GM19240 (cell line): ENCODE results near the gene RPTOR.

Experiments used
- DNase-seq: peaks from one replicate; pipeline ENCODE4 v3.0.0; 2011; ENCODE audit warnings: low spot score; ENCODE audit not compliant: insufficient read length

RPTOR gene

GRCh38 chr17:80845069-80845862, 300.6 kb downstream of the RPTOR start:
- DNase-seq, result no peak

- DNase-seq, result no peak
Measured at GRCh38 chr17:80845863-80846671, 301.4 kb downstream of the RPTOR start.

- DNase-seq, result no peak
Measured at GRCh38 chr17:80846932-80847331, 302.3 kb downstream of the RPTOR start.

- no peak for DNase-seq
Measured at GRCh38 chr17:80847496-80848230, 303.0 kb downstream of the RPTOR start.

GRCh38 chr17:80848449-80849102, 303.9 kb downstream of the RPTOR start:
- DNase-seq, result no peak

- no peak for DNase-seq
Measured at GRCh38 chr17:80849119-80849518, 304.5 kb downstream of the RPTOR start.

GRCh38 chr17:80850109-80850508, 305.5 kb downstream of the RPTOR start:
- no peak for DNase-seq

GRCh38 chr17:80850817-80851216, 306.2 kb downstream of the RPTOR start:
- no peak for DNase-seq

GRCh38 chr17:80851277-80851925, 306.8 kb downstream of the RPTOR start:
- no peak for DNase-seq

- DNase-seq, result no peak
Measured at GRCh38 chr17:80852476-80853015, 307.9 kb downstream of the RPTOR start.

- no peak for DNase-seq
Measured at GRCh38 chr17:80853076-80853475, 308.4 kb downstream of the RPTOR start.

- DNase-seq, result no peak
Measured at GRCh38 chr17:80854220-80854619, 309.6 kb downstream of the RPTOR start.

- no peak for DNase-seq
Measured at GRCh38 chr17:80855196-80855947, 310.7 kb downstream of the RPTOR start.

GRCh38 chr17:80855948-80856862, 311.6 kb downstream of the RPTOR start:
- DNase-seq, result peak; percentile 75

GRCh38 chr17:80856863-80857755, 312.5 kb downstream of the RPTOR start:
- DNase-seq, result no peak

- DNase-seq, result no peak
Measured at GRCh38 chr17:80857756-80858171, 313.1 kb downstream of the RPTOR start.

GRCh38 chr17:80858301-80859001, 313.8 kb downstream of the RPTOR start:
- no peak for DNase-seq
